Epithelial cell of esophagus (primary cell): ENCODE data around the gene CRISP3.
"Not testable (repeated sequence)": the region's sequence is repeated elsewhere in the genome, so short reads cannot be mapped to it uniquely, and the experiment has no call there.

Experiments
- DNase-seq: peaks from one replicate; pipeline ENCODE4 v3.0.0; 2010; ENCODE audit warnings: low read depth
- H3K4me3 ChIP-seq: 2 replicates; pipeline ENCODE4 v1.5.1; 2011; ENCODE audit warnings: mild to moderate bottlenecking, low read length, control low read depth
- CTCF ChIP-seq: IDR thresholded peaks from 2 replicates; pipeline ENCODE4 v1.5.1; 2011; ENCODE audit warnings: low read depth, mild to moderate bottlenecking, low read length, control low read depth, inconsistent platforms; ENCODE audit not compliant: insufficient read depth; ENCODE audit errors: missing control alignments

CRISP3 gene

GRCh38 chr6:49733680-49734079 lies 10.5 kb downstream of the CRISP3 start:
- DNase-seq, result peak; percentile 4
- no peak for TF ChIP-seq CTCF
- H3K4me3 ChIP-seq, result no peak overlapping the region

- no peak for TF ChIP-seq CTCF
- no peak for DNase-seq
- no peak overlapping the region for H3K4me3 ChIP-seq
Observed at GRCh38 chr6:49732781-49733180, 11.4 kb downstream of the CRISP3 start.

- H3K4me3 ChIP-seq, result no peak overlapping the region
- DNase-seq, result no peak
- TF ChIP-seq CTCF, result no peak
Observed at GRCh38 chr6:49730251-49730650, 13.9 kb downstream of the CRISP3 start.

- DNase-seq, H3K4me3 ChIP-seq: not testable (repeated sequence)
Observed at GRCh38 chr6:49723917-49724316, 20.3 kb downstream of the CRISP3 start.

- TF ChIP-seq CTCF, result no peak
- DNase-seq, result no peak
- no peak overlapping the region for H3K4me3 ChIP-seq
Observed at GRCh38 chr6:49721297-49721696, 22.9 kb downstream of the CRISP3 start.

- DNase-seq, result no peak
- no peak for TF ChIP-seq CTCF
Observed at GRCh38 chr6:49720372-49720771, 23.8 kb downstream of the CRISP3 start.

GRCh38 chr6:49713346-49713745 lies 30.8 kb downstream of the CRISP3 start, which contains the start of gene CRISP2:
CRISP2 (minus strand) TSS chr6:49713543; CDS start chr6:49709196, 4,347 bp downstream.
- DNase-seq, result no peak
- TF ChIP-seq CTCF, result no peak
- peak within 1 kb of the TSS; percentile 14 for H3K4me3 ChIP-seq

More at GRCh38 chr6:49720372-49720771, 23.8 kb downstream of the CRISP3 start:
- no peak overlapping the region for H3K4me3 ChIP-seq

- H3K4me3 ChIP-seq, result no peak overlapping the region
- TF ChIP-seq CTCF, result no peak
- DNase-seq, result no peak
Observed at GRCh38 chr6:49698478-49698877, 45.7 kb downstream of the CRISP3 start.
